WI38 (cell line): ENCODE results near the gene KLHL13.

Experiments
- H3K4me3 ChIP-seq: 2 replicates; pipeline ENCODE4 v1.5.1; 2011; ENCODE audit warnings: low read depth, mild to moderate bottlenecking, control low read depth, low read length
- CTCF ChIP-seq: IDR thresholded peaks from 2 replicates; pipeline ENCODE4 v1.5.1; 2012; ENCODE audit warnings: low read depth, mild to moderate bottlenecking, control low read depth, low read length

KLHL13 gene

GRCh38 chrX:118115953-118116712 is 477 bp downstream of the KLHL13 start:
- peak overlapping the region; percentile 67 for H3K4me3 ChIP-seq
- TF ChIP-seq CTCF, result no peak

- no peak for TF ChIP-seq CTCF
- no peak overlapping the region for H3K4me3 ChIP-seq
Observed at GRCh38 chrX:118114971-118115370, 1.6 kb downstream of the KLHL13 start.

- no peak for TF ChIP-seq CTCF
- no peak overlapping the region for H3K4me3 ChIP-seq
Observed at GRCh38 chrX:118109065-118109464, 7.5 kb downstream of the KLHL13 start.

GRCh38 chrX:118108304-118108703 is 8.3 kb downstream of the KLHL13 start:
- TF ChIP-seq CTCF, result no peak
- no peak overlapping the region for H3K4me3 ChIP-seq

- no peak for TF ChIP-seq CTCF
- H3K4me3 ChIP-seq, result no peak overlapping the region
Observed at GRCh38 chrX:118100091-118100490, 16.5 kb downstream of the KLHL13 start.

GRCh38 chrX:118088084-118088483 is 28.5 kb downstream of the KLHL13 start:
- no peak for TF ChIP-seq CTCF
- no peak overlapping the region for H3K4me3 ChIP-seq

- TF ChIP-seq CTCF, result no peak
Observed at GRCh38 chrX:118074196-118074595, 42.4 kb downstream of the KLHL13 start.

More at GRCh38 chrX:118074196-118074595, 42.4 kb downstream of the KLHL13 start:
- no peak overlapping the region for H3K4me3 ChIP-seq
